BJ (cell line): ENCODE results near the gene MRPL41. TPM values are rescaled to one million over a fixed set of nuclear protein-coding genes. Genes with fewer than 3 reads are reported as not detected.
"Not testable (repeated sequence)": the region's sequence is repeated elsewhere in the genome, so short reads cannot be mapped to it uniquely, and the experiment has no call there.

Experiments used
- CTCF ChIA-PET: fragments of 350-600 bp; formaldehyde crosslinking; extraction: SDS; loops from one replicate; lab custom pipeline; 2021; ENCODE audit warnings: antibody characterized with exemption, inconsistent platforms; lab: Yijun Ruan, JAX
- POLR2A ChIA-PET: fragments of 300-600 bp; sonication (Branson Sonifier 250); formaldehyde crosslinking; extraction: SDS; loops from one replicate; lab custom pipeline; 2021; ENCODE audit warnings: antibody characterized with exemption; lab: Charles Lee
- DNase-seq: peaks from one replicate; pipeline ENCODE4 v3.0.0-alpha.2; 2011; ENCODE audit warnings: low read depth
- H3K27me3 ChIP-seq: 2 replicates; pipeline ENCODE4 v1.6.0; 2011; ENCODE audit warnings: low read length; ENCODE audit not compliant: control insufficient read depth, insufficient read depth
- H3K36me3 ChIP-seq: 2 replicates; pipeline ENCODE4 v1.5.1; 2011; ENCODE audit warnings: low read length; ENCODE audit not compliant: control insufficient read depth, insufficient read depth
- H3K4me3 ChIP-seq: 2 replicates; pipeline ENCODE4 v1.5.1; 2011; ENCODE audit warnings: low read depth, mild to moderate bottlenecking, control low read depth, low read length
- polyA plus RNA-seq: library from polyadenylated mRNA; depleted of rRNA; stranded (reverse); fragments of >200 nt; gene quantifications from 2 replicates; pipeline ENCODE4 v1.2.3, GENCODE V29; 2011
- TF ChIP-seq, protein P1 (sequence below): IDR thresholded peaks from 2 replicates; pipeline ENCODE4 v1.5.1; 2011; ENCODE audit warnings: low read depth, mild to moderate bottlenecking, control low read depth, inconsistent platforms, low read length, moderate library complexity; ENCODE audit not compliant: insufficient read depth

The MRPL41 gene
- polyA plus RNA-seq, 1 experiment: 28.7 TPM

DNA sequence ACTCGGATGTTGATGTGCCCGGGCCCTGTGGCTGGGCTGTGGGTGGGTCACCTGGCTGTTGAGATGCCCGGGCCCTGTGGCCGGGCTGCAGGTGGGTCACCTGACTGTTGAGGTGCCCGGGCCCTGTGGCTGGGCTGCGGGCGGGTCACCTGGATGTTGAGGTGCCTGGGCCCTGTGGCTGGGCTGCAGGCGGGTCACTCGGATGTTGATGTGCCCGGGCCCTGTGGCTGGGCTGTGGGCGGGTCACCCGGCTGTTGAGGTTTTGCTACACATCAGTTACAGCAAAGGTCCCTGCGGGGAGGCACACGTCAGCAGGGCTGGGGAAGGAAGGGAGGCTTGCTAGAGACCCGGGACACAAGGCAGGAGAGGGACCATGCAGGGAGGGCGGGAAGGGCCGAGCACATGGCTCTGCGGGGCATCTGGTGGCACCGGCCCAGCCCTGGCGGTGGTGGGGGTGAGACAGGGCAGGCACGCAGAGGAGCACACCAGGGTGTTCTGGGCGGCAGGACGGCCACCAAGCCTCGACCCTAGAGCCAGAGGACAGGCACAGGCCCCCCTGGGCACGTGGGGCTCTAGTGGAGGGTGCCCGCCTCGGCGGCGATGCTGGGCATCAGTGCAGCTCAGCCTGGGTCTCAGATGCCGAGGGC lies 36.9 kb upstream of the MRPL41 start:
- Histone ChIP-seq H3K4me3 (no peak overlapping the region), H3K36me3 (0 out of 2 replicates have a peak, but pooled peaks cover 1% of the 10 kb centered on the region), H3K27me3 (no peaks in the 10 kb centered on the region)
- ChIA-PET POLR2A (no interaction called here), CTCF (no interaction called here)
- TF ChIP-seq, protein P1, sequence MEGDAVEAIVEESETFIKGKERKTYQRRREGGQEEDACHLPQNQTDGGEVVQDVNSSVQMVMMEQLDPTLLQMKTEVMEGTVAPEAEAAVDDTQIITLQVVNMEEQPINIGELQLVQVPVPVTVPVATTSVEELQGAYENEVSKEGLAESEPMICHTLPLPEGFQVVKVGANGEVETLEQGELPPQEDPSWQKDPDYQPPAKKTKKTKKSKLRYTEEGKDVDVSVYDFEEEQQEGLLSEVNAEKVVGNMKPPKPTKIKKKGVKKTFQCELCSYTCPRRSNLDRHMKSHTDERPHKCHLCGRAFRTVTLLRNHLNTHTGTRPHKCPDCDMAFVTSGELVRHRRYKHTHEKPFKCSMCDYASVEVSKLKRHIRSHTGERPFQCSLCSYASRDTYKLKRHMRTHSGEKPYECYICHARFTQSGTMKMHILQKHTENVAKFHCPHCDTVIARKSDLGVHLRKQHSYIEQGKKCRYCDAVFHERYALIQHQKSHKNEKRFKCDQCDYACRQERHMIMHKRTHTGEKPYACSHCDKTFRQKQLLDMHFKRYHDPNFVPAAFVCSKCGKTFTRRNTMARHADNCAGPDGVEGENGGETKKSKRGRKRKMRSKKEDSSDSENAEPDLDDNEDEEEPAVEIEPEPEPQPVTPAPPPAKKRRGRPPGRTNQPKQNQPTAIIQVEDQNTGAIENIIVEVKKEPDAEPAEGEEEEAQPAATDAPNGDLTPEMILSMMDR: no peak
- no peak for DNase-seq

DNA sequence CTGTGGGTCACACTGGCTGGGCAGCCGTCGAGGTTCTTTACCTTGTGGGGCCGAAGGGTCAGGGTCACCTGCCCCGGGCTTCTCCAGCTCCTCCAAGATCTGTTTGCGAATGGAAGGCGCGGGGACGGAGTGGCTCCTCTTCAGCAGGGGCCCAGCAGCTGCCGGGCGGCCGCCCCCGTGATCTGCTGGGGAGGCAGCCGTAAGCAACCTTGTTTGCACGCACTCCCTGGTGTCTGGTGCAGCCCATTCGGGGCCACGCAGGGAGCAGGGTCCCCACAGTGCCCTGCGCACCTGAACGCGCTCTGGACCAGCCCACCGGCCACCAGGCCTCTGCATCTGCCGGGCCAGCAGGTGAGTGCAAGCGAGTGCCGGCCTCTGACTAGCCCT lies 36.3 kb upstream of the MRPL41 start:
- ChIA-PET CTCF (no interaction called here), POLR2A (no interaction called here)
- TF ChIP-seq, protein P1: no peak
- no peaks in the 10 kb centered on the region for H3K27me3 ChIP-seq
- H3K36me3 ChIP-seq: 0 out of 2 replicates have a peak, but pooled peaks cover 1% of the 10 kb centered on the region
- no peak for DNase-seq
- no peak overlapping the region for H3K4me3 ChIP-seq

DNA sequence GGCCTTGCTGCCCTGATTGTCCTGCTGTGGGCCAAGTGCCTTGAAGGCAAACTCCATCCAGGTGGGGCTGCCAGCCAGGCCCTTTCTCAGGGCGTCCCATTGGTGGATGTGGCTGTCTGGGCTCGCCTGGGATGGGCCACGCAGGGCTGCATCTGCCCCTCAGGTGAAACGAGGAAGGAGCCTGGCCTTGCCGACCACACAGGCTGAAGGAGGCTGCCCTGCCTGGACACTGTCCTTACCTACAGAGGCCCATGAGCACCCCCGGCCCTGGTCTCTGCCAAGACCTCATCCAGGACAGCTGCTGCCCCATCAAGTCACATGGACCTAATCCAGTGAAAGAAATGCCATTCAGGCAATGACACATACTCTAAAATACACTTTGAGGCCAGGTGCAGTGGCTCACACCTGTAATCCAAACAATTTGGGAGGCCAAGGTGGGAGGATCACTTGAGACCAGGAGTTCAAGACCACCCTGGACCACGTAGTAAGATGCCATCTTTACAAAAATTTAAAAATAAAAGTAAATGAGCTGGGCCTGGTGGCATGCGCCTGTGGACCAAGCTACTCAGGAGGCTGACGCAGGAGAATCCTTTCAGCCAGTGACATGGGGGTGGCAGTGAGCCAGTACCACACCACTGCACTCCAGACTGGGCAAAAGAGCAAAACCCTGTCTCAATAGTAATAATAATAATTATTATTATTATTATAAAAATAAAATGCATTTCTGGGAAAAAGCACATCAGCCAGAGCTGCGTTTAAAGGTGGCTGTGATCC lies 35.3 kb upstream of the MRPL41 start:
- ChIA-PET POLR2A (no interaction called here), CTCF (interaction anchor here (0.8 kb wide), 2 partner anchors 27 to 93 kb away, joined by 3 to 5 read pairs; partner anchors contain the start of genes EXD3 and NOXA1)
- no peak overlapping the region for H3K4me3 ChIP-seq
- H3K36me3 ChIP-seq: 0 out of 2 replicates have a peak, but pooled peaks cover 1% of the 10 kb centered on the region
- DNase-seq: no peak
- TF ChIP-seq, protein P1: no peak
- H3K27me3 ChIP-seq: no peaks in the 10 kb centered on the region

GRCh38 chr9:137518661-137519459 lies 32.8 kb upstream of the MRPL41 start:
- CTCF ChIA-PET, DNase-seq, H3K4me3 ChIP-seq, H3K27me3 ChIP-seq, H3K36me3 ChIP-seq, POLR2A ChIA-PET: not testable (repeated sequence)

GRCh38 chr9:137519553-137519952 lies 32.1 kb upstream of the MRPL41 start:
- no peaks in the 10 kb centered on the region for H3K27me3 ChIP-seq
- 0 out of 2 replicates have a peak, but pooled peaks cover 1% of the 10 kb centered on the region for H3K36me3 ChIP-seq
- ChIA-PET CTCF (no interaction called here), POLR2A (no interaction called here)
- H3K4me3 ChIP-seq: no peak overlapping the region
- DNase-seq: no peak
- TF ChIP-seq, protein P1: no peak
